Adrenal gland (tissue), 12 donors: ENCODE measurements around the gene INTS6L. TPM values are rescaled to one million over a fixed set of nuclear protein-coding genes. Genes with fewer than 3 reads are reported as not detected.

ENCODE experiments used
- DNase-seq, 7 donors: peaks; one replicate each; pipeline ENCODE4 v3.0.0-alpha.2; 2019 to 2020
- H3K27ac ChIP-seq, 5 donors: fragments of 200-600 bp; sonication (generic) in 4 of 5; 1 replicate in 3 of 5; 2 replicates in 2 of 5; pipeline versions ENCODE4 v1.5.1 to v1.8.0; 2016 to 2020; ENCODE audit warnings: mild to moderate bottlenecking in 1 of 5
- H3K27me3 ChIP-seq: fragments of 200-600 bp; 2 replicates; pipeline ENCODE4 v1.8.0; 2021
- H3K36me3 ChIP-seq, 2 donors: fragments of 200-600 bp; replicated peaks in 1 of 2; 1 replicate in 1 of 2; 2 replicates in 1 of 2; pipeline versions ENCODE4 v1.5.1 to v1.8.0; 2018 to 2022
- H3K4me1 ChIP-seq, 2 donors: fragments of 200-600 bp; replicated peaks in 1 of 2; 1 replicate in 1 of 2; 2 replicates in 1 of 2; pipeline versions ENCODE4 v1.5.1 to v1.8.0; 2018 to 2021
- H3K4me3 ChIP-seq, 4 donors: fragments of 200-600 bp; sonication (generic) in 3 of 4; one replicate each; pipeline ENCODE4 v1.5.1; 2016 to 2018
- H3K9me3 ChIP-seq, 3 donors: fragments of 200-600 bp; sonication (generic) in 1 of 3; replicated peaks in 1 of 3; 1 replicate in 2 of 3; 2 replicates in 1 of 3; pipeline versions ENCODE4 v1.5.1 to v1.8.0; 2016 to 2021
- CTCF ChIP-seq, 6 experiments: fragments of 450-650 bp in 4 of 6; fragments of 200-600 bp in 2 of 6; sonication (generic) in 1 of 6; IDR thresholded peaks; 1 replicate in 5 of 6; 2 replicates in 1 of 6; pipeline versions ENCODE4 v1.5.1 to v1.8.0; 2016 to 2021; ENCODE audit warnings: antibody characterized with exemption in 6 of 6, mild to moderate bottlenecking in 2 of 6, moderate library complexity in 1 of 6
- POLR2A ChIP-seq, 2 donors: fragments of 450-650 bp; IDR thresholded peaks; one replicate each; pipeline ENCODE4 v1.6.1; 2017; ENCODE audit warnings: antibody characterized with exemption in 2 of 2, mild to moderate bottlenecking in 2 of 2, moderate library complexity in 1 of 2
- WGBS, 4 donors: extraction: QIAGEN DNeasy Blood & Tissue Kit in 2 of 4; methylation state at CpG; one replicate each; pipeline versions ENCODE4 v1.1.5 to v1.1.7; 2013 to 2017; 5-methylcytosine and 5-hydroxymethylcytosine counted together
- intact Hi-C, 2 donors: fragments of 100-400 bp; cut with DNase I; formaldehyde crosslinking; loops; one replicate each; pipeline versions ENCODE4 v1.14.1 to v1.15.0; 2022 to 2023
- polyA plus RNA-seq, 3 donors: library from polyadenylated mRNA; stranded (reverse); fragments of 200-250 nt in 2 of 3; fragments of 350-450 nt in 1 of 3; fragmentation: Illumina TruSeq in 1 of 3; extraction: RNeasy Lipid Tissue Mini Kit (QIAGEN cat#74804) in 1 of 3; gene quantifications; one replicate each; pipeline ENCODE4 v1.2.3, GENCODE V29; 2013 to 2014
- total RNA-seq, 9 donors: library from RNA; depleted of rRNA in 4 of 9; stranded (reverse); fragments of >200 nt in 4 of 9; fragments of 120-200 nt in 1 of 9; fragmentation: NEBNext Ultra II Directional in 1 of 9; extraction: Animal tissue kit (Norgen Biotek cat#: 25700) in 1 of 9; gene quantifications; one replicate each; pipeline versions ENCODE4 v1.1.0 to v1.2.4, GENCODE V29; 2013 to 2023
- donor health status: healthy with polysubstance abuse.
- donor health status: Bipolar disorder and iron deficiency.
- donor health status: DM: yes; HTN: yes; CAD: no.
- donor health status: DM: no; HTN: no; CAD: no.
- donor health status: DM: no; HTN: no; CAD: no.
- donor health status: DM: yes; HTN: yes; CAD: no.

Gene INTS6L
- total and polyA plus RNA-seq, 12 donors = 7.5 to 85.0 (median 14.8) TPM

- Histone ChIP-seq H3K27ac (no peak overlapping the region), H3K9me3 (no peaks in the 10 kb centered on the region), H3K4me3 (no peak overlapping the region), H3K36me3 (no peaks in the 10 kb centered on the region), H3K4me1 (no peaks in the 10 kb centered on the region), H3K27me3 (no peaks in the 10 kb centered on the region)
- TF ChIP-seq POLR2A (IDR thresholded peaks at IDR 0.05) (no peak), CTCF (IDR thresholded peaks at IDR 0.05) (no peak)
- DNase-seq = no peak
- intact Hi-C loops = no loop called here
- 69 to 90% (median 84%) methylated on average over 2 of the region's 2 CpGs for WGBS, 4 donors
These were observed 10.6 kb upstream of the INTS6L start for GRCh38 chrX:135509885-135510284.

GRCh38 chrX:135512508-135513129 lies 7.8 kb upstream of the INTS6L start:
- H3K9me3 ChIP-seq = no peaks in the 10 kb centered on the region
- no peak overlapping the region for H3K4me3 ChIP-seq
- H3K27me3 ChIP-seq = no peaks in the 10 kb centered on the region
- H3K36me3 ChIP-seq = no peaks in the 10 kb centered on the region
- DNase-seq = no peak
- no peak for TF ChIP-seq CTCF (IDR thresholded peaks at IDR 0.05)
- no peak for TF ChIP-seq POLR2A (IDR thresholded peaks at IDR 0.05)
- intact Hi-C loops = no loop called here
- H3K4me1 ChIP-seq = no peaks in the 10 kb centered on the region
- no peak overlapping the region for H3K27ac ChIP-seq
- 59 to 76% (median 69%) methylated on average over 3 of the region's 3 CpGs for WGBS, 4 donors

GRCh38 chrX:135513130-135513515 lies 7.3 kb upstream of the INTS6L start:
- 70 to 86% (median 83%) methylated on average over 3 to 5 of the region's 5 CpGs for WGBS, 4 donors
- no peak for DNase-seq
- Histone ChIP-seq H3K27me3 (peaks cover 4% of the 10 kb centered on the region), H3K36me3 (no peaks in the 10 kb centered on the region), H3K4me3 (no peak overlapping the region), H3K9me3 (no peaks in the 10 kb centered on the region), H3K4me1 (no peaks in the 10 kb centered on the region), H3K27ac (no peak overlapping the region)
- TF ChIP-seq CTCF (IDR thresholded peaks at IDR 0.05) (no peak), POLR2A (IDR thresholded peaks at IDR 0.05) (no peak)
- intact Hi-C loops = no loop called here

- DNase-seq = no peak
- Histone ChIP-seq H3K36me3 (no peaks in the 10 kb centered on the region), H3K27me3 (peaks cover 6% of the 10 kb centered on the region), H3K9me3 (no peaks in the 10 kb centered on the region), H3K4me1 (no peaks in the 10 kb centered on the region), H3K27ac (no peak overlapping the region), H3K4me3 (no peak overlapping the region)
- intact Hi-C loops = no loop called here
- WGBS, 4 donors = 64 to 75% (median 73%) methylated on average over 1 of the region's 1 CpG; no CpG with 5 or more reads in 1 of the 4 donors
- TF ChIP-seq POLR2A (IDR thresholded peaks at IDR 0.05) (no peak), CTCF (IDR thresholded peaks at IDR 0.05) (peak in 1 of 6 experiments; percentile 21)
These were observed 4.1 kb upstream of the INTS6L start for GRCh38 chrX:135516376-135516775.
